HG03432 (cell line): Measurements from ENCODE around the gene TRPC5OS.

Experiments
- ATAC-seq: cut with Tn5 transposase; IDR thresholded peaks from one replicate; pipeline ENCODE4 v1.9.1; 2021; ENCODE audit warnings: mild to moderate bottlenecking, moderate library complexity; ENCODE audit not compliant: unreplicated experiment

Gene TRPC5OS

DNA sequence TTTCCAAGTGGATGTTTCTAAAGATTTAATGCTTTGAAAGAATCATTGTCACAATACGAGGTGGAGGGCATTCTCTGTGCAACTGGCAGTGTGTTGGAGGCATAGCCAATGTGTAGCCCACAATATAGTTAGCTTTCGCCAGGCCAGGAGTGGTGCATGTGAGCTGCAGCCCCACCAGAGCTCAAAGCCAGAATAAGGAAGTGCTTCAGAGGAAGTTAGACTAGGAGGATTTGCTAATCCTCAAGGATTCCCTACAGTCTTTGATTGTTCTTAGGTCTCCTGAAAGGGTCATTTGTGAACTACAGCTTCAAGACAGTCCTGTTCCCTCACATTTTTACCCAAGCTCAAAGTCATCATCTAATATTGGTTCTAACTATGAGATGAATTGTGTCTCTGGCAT is 16.4 kb downstream of the TRPC5OS start:
- no peak for ATAC-seq

DNA sequence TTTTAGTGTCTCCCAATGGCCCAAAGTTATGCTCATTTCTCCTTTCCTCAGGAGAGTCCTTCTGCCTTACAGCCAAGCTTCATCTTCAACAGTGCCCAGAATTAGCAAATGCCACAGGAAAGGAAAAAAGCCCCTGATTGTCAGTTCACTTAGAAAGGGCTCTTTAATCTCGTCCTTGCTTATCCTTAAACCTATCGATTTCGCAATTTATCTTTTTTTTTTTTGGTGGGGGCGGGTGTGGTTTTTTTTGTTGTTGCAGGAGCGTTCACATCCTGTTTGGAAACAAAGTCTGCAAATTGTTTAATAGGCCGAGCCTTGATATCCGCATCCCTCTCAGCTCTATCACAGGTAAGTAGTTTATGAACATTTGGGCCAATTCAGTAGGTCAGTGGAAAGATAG is 20.2 kb downstream of the TRPC5OS start:
- ATAC-seq, result no peak

DNA sequence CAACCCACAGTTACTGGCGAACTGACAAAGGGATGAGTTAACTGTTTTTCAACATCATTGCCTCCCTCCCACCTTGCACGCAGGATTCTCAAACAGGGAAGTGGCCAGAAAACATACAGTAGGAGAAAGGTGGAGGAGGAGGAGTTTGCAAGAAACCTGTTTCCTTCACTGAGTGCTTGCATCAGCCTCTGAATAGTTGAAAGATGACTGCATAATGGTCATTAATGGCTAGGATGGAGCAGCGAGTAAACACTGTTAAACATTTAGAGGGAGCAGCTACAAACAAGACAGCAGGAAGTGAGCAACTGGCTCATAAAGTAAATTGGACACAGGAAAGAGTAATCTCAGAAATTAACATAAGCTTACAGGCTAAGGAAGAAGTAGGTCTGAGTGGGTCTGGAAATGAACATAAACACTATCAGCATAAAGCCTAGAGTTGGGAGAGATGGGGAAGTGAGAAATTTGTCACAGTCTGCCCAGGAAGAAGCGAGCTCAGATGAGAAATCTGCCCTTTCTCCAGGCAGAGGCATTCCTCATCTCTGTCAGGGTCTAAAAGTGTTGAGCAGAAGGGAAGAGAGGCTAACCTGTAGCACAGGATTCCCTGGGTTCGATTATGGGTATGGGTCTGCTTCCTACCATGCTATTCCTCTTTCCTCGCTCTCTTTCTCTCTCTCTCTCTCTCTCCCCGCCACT is 38.6 kb downstream of the TRPC5OS start:
- ATAC-seq, result no peak

DNA sequence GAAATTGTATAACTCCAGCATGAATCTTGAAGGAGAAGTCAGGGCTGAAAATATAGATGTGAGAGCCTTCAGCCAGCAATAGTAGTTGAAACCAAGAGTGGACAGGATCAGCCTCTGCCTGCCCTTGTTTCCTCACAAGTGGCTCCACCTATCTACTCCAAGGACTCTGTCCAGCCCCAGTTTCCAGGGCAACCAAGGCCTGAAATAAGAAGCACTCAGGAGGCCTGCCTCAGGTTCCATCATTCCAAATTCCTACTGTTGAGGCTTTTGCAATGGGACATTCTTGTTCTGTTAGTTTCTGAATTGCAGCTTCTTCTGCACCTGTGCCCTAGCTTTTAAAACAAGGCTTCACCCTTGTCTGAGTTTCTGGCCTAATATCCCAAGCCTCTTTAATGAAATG is 41.6 kb downstream of the TRPC5OS start:
- no peak for ATAC-seq

DNA sequence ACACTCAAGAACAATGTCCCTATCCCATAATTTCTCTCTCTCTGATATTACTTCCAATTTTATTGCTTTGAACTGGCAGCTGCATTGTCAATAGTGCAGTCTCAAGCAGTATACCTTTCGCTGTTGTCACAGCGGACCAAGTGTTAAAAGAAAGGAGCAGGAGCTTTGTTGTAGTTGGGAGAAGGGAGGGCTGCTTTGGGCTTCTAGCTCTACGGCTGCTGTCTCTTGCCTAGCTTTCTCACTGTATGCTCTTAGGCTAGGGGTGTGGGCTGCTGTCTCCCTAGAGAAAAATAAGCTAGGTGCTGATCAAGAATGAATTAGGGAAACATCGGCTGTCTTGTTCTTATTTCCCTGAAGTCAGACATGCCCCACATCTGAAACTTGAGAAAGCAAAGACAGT is 52.5 kb downstream of the TRPC5OS start:
- no peak for ATAC-seq
